Activated CD4-positive, alpha-beta T cell treated with anti-CD3 and anti-CD28 coated beads, Interleukin-2, amount 10 ng/mL, durations not matched to agents 7 days and 5 days (primary cell): Measurements from ENCODE around the gene FAM240A. TPM values are rescaled to one million over a fixed set of nuclear protein-coding genes. Genes with fewer than 3 reads are reported as not detected.
A peak's percentile ranks its signal among the peaks of the same experiment; 100 is the strongest.

ENCODE experiments used
- CTCF ChIA-PET: fragments of 350-600 bp; sonication (Branson Sonifier 250); formaldehyde crosslinking; loops from one replicate; lab custom pipeline; 2021; ENCODE audit warnings: antibody characterized with exemption; lab: Charles Lee
- POLR2A ChIA-PET: fragments of 350-600 bp; sonication (Branson Sonifier 250); formaldehyde crosslinking; loops from one replicate; lab custom pipeline; 2021; ENCODE audit warnings: antibody characterized with exemption; lab: Charles Lee
- DNase-seq: peaks from one replicate; pipeline ENCODE4 v3.0.0-alpha.2; 2020
- H3K27ac Mint-ChIP-seq: one replicate; pipeline ENCODE4 v1.8.0; 2021; ENCODE audit warnings: mild to moderate bottlenecking, moderate library complexity, mixed read lengths
- H3K27me3 Mint-ChIP-seq: one replicate; pipeline ENCODE4 v1.8.0; 2021; ENCODE audit warnings: mixed read lengths
- H3K36me3 Mint-ChIP-seq: one replicate; pipeline ENCODE4 v1.8.0; 2021; ENCODE audit warnings: low read depth, mixed read lengths
- H3K4me1 Mint-ChIP-seq: one replicate; pipeline ENCODE4 v1.8.0; 2021; ENCODE audit warnings: mixed read lengths
- H3K4me3 Mint-ChIP-seq: one replicate; pipeline ENCODE4 v1.8.0; 2021; ENCODE audit warnings: mild to moderate bottlenecking, moderate library complexity, mixed read lengths
- H3K9me3 Mint-ChIP-seq: one replicate; pipeline ENCODE4 v1.8.0; 2021; ENCODE audit warnings: mixed read lengths
- total RNA-seq, 2 experiments: library from RNA; stranded (reverse); gene quantifications; one replicate each; pipeline ENCODE4 v1.2.3, GENCODE V29; 2021

FAM240A gene
- total RNA-seq = not detected

- Mint-ChIP-seq H3K4me1 (no peaks in the 10 kb centered on the region), H3K9me3 (no peaks in the 10 kb centered on the region), H3K36me3 (no peaks in the 10 kb centered on the region), H3K27ac (no peak within 1 kb of the TSS), H3K4me3 (no peak within 1 kb of the TSS), H3K27me3 (peaks cover 34% of the 10 kb centered on the region)
- POLR2A ChIA-PET = no interaction called here
- CTCF ChIA-PET = no interaction called here
- no peak for DNase-seq
Observed at GRCh38 chr3:46612324-46612723, at the start of gene FAM240A. TSS of gene FAM240A (plus strand) at chr3:46612525. CDS start at chr3:46612684, 159 bp downstream.

DNA sequence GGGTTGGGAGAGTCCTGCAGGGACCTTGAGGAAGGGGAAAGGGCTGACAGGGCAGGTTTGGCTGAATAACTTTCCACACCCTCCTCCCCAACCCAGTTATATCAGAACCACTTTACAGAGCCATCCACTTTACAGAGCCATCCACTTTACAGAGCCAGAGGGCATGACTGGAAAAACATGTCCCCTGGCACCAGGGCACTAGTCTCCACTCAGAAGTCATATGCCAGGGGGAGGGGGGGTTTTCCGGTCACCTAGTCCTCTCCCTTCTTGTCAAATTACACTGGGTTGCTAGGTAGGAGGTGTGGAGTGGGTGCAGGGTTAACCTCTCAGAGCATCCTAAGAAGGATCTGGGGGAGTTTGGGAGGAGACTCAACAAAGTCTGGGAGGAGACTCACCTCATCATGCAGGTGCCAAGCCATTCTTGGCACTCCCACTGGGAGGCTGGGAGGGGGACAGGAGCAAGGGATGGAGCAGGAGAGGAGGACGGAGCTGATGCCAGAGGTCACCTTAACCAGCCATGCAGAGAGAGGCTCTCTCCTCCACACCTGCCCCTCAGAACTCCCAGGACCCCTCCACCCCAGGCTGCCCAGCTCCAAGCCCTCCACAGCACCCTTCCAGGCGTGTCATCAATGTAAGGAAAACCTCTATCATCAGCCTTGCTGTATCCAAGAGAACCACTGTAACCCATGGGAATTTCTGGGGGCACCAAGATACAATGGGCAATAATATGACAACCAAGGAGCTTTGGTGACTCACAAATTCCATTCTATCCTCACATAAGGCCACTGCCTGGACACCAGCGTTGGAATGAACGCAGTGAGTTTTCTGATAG, 47.9 kb upstream of the FAM240A start:
- Mint-ChIP-seq H3K4me1 (peaks cover 14% of the 10 kb centered on the region), H3K27me3 (peaks cover 48% of the 10 kb centered on the region), H3K9me3 (peaks cover 3% of the 10 kb centered on the region), H3K4me3 (no peak overlapping the region), H3K27ac (no peak overlapping the region), H3K36me3 (peaks cover 2% of the 10 kb centered on the region)
- ChIA-PET CTCF (interaction anchor here (0.6 to 1.2 kb wide), 2 partner anchors 44 to 75 kb away, joined by 3 read pairs; no protein-coding TSS in a partner anchor), POLR2A (no interaction called here)
- DNase-seq = no peak

GRCh38 chr3:46565077-46565476, 47.2 kb upstream of the FAM240A start:
- peak overlapping the region; percentile 66 for H3K4me3 Mint-ChIP-seq
- peaks cover 4% of the 10 kb centered on the region for H3K9me3 Mint-ChIP-seq
- CTCF ChIA-PET = interaction anchor here (0.6 to 1.2 kb wide), 3 partner anchors 40 to 76 kb away, joined by 3 read pairs; no protein-coding TSS in a partner anchor
- peaks cover 14% of the 10 kb centered on the region for H3K4me1 Mint-ChIP-seq
- peaks cover 48% of the 10 kb centered on the region for H3K27me3 Mint-ChIP-seq
- H3K36me3 Mint-ChIP-seq = peaks cover 2% of the 10 kb centered on the region
- POLR2A ChIA-PET = no interaction called here
- no peak overlapping the region for H3K27ac Mint-ChIP-seq
- no peak for DNase-seq

GRCh38 chr3:46565607-46566039, 46.7 kb upstream of the FAM240A start:
- H3K4me3 Mint-ChIP-seq = peak overlapping the region; percentile 66
- ChIA-PET POLR2A (no interaction called here), CTCF (interaction anchor here (0.7 to 1.2 kb wide), 2 partner anchors 40 to 76 kb away, joined by 3 read pairs; no protein-coding TSS in a partner anchor)
- DNase-seq = no peak
- peak overlapping the region; percentile 21 for H3K27ac Mint-ChIP-seq
- H3K4me1 Mint-ChIP-seq = peaks cover 14% of the 10 kb centered on the region
- peaks cover 4% of the 10 kb centered on the region for H3K9me3 Mint-ChIP-seq
- peaks cover 2% of the 10 kb centered on the region for H3K36me3 Mint-ChIP-seq
- peaks cover 48% of the 10 kb centered on the region for H3K27me3 Mint-ChIP-seq

DNA sequence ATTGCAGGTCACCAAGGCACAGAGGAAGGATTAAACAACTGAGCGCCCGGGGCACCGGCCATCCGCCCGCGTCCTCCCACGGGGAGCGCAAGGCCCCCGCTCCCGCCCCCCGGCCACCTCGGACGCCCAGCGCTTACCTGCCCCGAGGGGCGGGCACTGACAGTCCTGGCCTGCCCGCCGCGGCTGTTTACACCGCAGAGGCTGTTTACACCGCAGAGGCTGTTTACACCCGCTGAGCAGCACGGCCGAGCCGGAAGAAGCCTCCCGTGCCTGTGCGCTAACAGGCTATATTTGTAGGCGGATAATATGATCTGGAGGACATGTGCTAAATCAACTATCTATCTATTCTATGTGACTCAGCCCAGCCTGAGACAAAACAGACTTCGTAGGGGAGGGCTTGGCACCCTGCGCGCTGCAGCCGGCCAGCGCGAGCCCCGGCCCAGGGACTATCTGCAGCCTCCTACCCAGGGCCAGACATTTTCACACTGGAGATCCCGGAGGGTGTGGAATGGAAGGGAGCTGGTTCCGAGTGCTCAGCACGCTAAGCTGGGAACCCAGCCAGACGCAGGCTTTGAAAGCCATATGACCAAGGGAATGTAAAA, 46.2 kb upstream of the FAM240A start, which contains the start of gene LRRC2:
TSS of gene LRRC2 (minus strand) at position 263 of the 602 bp plus-strand sequence. CDS start 14,711 bp downstream, outside the sequence.
- POLR2A ChIA-PET = no interaction called here
- peaks cover 2% of the 10 kb centered on the region for H3K36me3 Mint-ChIP-seq
- peak; percentile 55 for DNase-seq
- peak within 1 kb of the TSS; percentile 66 for H3K4me3 Mint-ChIP-seq
- H3K27ac Mint-ChIP-seq = peak within 1 kb of the TSS; percentile 21
- H3K9me3 Mint-ChIP-seq = peaks cover 4% of the 10 kb centered on the region
- H3K4me1 Mint-ChIP-seq = peaks cover 14% of the 10 kb centered on the region
- CTCF ChIA-PET = interaction anchor here (1.1 kb wide), 1 partner anchor 116 kb away, joined by 3 read pairs; no protein-coding TSS in a partner anchor
- H3K27me3 Mint-ChIP-seq = peaks cover 46% of the 10 kb centered on the region

DNA sequence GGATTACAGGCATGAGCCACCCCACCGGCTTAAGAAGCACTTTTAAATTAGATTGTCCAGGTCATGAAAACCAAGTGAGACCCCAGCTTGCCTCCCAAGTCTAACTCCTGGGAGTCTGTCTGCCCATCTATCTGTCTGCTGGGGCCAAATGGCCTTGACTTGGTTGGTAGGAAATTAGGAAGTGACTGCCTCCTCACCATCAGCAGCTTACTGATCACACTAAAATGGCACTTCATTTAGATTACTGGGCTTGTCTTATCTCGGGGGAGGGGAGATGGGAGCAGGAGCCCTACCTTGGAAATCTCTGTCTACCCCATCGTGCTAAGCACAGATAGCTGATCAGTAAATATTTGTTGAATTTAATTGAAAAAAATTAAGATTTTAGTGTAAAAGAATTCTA, 40.6 kb upstream of the FAM240A start:
- H3K27me3 Mint-ChIP-seq = peaks cover 30% of the 10 kb centered on the region
- CTCF ChIA-PET = interaction anchor here (0.7 to 1.4 kb wide), 4 partner anchors 13 to 312 kb away, joined by 3 to 5 read pairs (median 3); no protein-coding TSS in a partner anchor
- peaks cover 2% of the 10 kb centered on the region for H3K9me3 Mint-ChIP-seq
- peaks cover 1% of the 10 kb centered on the region for H3K4me1 Mint-ChIP-seq
- POLR2A ChIA-PET = no interaction called here
- no peaks in the 10 kb centered on the region for H3K36me3 Mint-ChIP-seq
- H3K27ac Mint-ChIP-seq = no peak overlapping the region
- DNase-seq = no peak
- no peak overlapping the region for H3K4me3 Mint-ChIP-seq

- H3K9me3 Mint-ChIP-seq = peaks cover 2% of the 10 kb centered on the region
- no peaks in the 10 kb centered on the region for H3K4me1 Mint-ChIP-seq
- no peak overlapping the region for H3K27ac Mint-ChIP-seq
- H3K4me3 Mint-ChIP-seq = no peak overlapping the region
- peaks cover 18% of the 10 kb centered on the region for H3K27me3 Mint-ChIP-seq
- CTCF ChIA-PET = interaction anchor here (1.3 to 1.4 kb wide), 2 partner anchors 15 to 85 kb away, joined by 3 to 4 read pairs; no protein-coding TSS in a partner anchor
- H3K36me3 Mint-ChIP-seq = no peaks in the 10 kb centered on the region
- POLR2A ChIA-PET = no interaction called here
- DNase-seq = no peak
Observed at GRCh38 chr3:46573701-46574100, 38.6 kb upstream of the FAM240A start.

GRCh38 chr3:46574243-46574646, 38.1 kb upstream of the FAM240A start:
- POLR2A ChIA-PET = no interaction called here
- no peak overlapping the region for H3K27ac Mint-ChIP-seq
- CTCF ChIA-PET = interaction anchor here (1.4 kb wide), 1 partner anchor 86 kb away, joined by 4 read pairs; no protein-coding TSS in a partner anchor

GRCh38 chr3:46574881-46575576, 37.3 kb upstream of the FAM240A start:
- Mint-ChIP-seq H3K27me3 (peaks cover 12% of the 10 kb centered on the region), H3K36me3 (no peaks in the 10 kb centered on the region), H3K4me3 (no peak overlapping the region), H3K27ac (no peak overlapping the region), H3K9me3 (no peaks in the 10 kb centered on the region), H3K4me1 (peaks cover 2% of the 10 kb centered on the region)
- ChIA-PET POLR2A (interaction anchor here (0.6 kb wide), 1 partner anchor 17 kb away, joined by 3 read pairs; no protein-coding TSS in a partner anchor), CTCF (interaction anchor here (0.6 kb wide), 1 partner anchor 34 kb away, joined by 6 read pairs; no protein-coding TSS in a partner anchor)
- DNase-seq = no peak

More at GRCh38 chr3:46574243-46574646, 38.1 kb upstream of the FAM240A start:
- H3K4me1 Mint-ChIP-seq = peaks cover 2% of the 10 kb centered on the region
- no peaks in the 10 kb centered on the region for H3K36me3 Mint-ChIP-seq
- DNase-seq = no peak
- peaks cover 18% of the 10 kb centered on the region for H3K27me3 Mint-ChIP-seq
- H3K9me3 Mint-ChIP-seq = peaks cover 2% of the 10 kb centered on the region
- H3K4me3 Mint-ChIP-seq = no peak overlapping the region

DNA sequence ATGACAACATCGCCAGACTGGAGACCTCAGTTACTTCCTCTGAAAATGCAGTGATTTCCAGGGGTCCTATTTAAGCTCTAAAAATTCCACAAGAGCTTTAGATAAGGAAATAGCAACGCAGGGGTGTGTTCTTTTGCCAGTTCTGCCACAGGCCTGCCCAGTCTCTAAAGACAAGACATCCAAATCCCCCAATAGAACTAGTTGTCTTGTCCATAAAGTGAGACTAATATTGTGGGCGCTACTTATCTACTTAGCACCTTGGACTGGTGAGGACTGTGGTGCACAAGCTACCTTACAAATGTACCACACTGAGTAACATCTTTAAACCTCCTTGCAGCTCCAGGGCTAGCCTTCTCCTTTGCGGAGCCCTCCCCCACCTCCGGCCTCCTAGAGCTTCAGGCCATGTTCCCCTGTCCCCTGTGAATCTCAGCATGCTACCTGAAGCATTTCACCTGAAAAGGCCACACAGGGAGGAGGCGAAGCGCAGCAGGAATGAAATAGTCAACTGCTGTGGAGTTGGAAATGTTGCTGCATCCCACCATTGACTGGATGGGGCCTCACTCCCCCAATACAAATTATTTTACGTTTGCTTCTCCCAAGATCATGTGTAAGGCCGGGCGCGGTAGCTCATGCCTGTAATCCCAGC, 36.6 kb upstream of the FAM240A start:
- Mint-ChIP-seq H3K4me3 (no peak overlapping the region), H3K27ac (no peak overlapping the region), H3K36me3 (no peaks in the 10 kb centered on the region), H3K4me1 (peaks cover 2% of the 10 kb centered on the region), H3K9me3 (no peaks in the 10 kb centered on the region), H3K27me3 (peaks cover 7% of the 10 kb centered on the region)
- ChIA-PET POLR2A (interaction anchor here (0.6 kb wide), 1 partner anchor 18 kb away, joined by 3 read pairs; no protein-coding TSS in a partner anchor), CTCF (interaction anchor here (0.6 kb wide), 1 partner anchor 35 kb away, joined by 6 read pairs; no protein-coding TSS in a partner anchor)
- no peak for DNase-seq

- no peak for DNase-seq
- peaks cover 10% of the 10 kb centered on the region for H3K27me3 Mint-ChIP-seq
- no peak overlapping the region for H3K4me3 Mint-ChIP-seq
- no peak overlapping the region for H3K27ac Mint-ChIP-seq
- CTCF ChIA-PET = no interaction called here
- no peaks in the 10 kb centered on the region for H3K9me3 Mint-ChIP-seq
- POLR2A ChIA-PET = no interaction called here
- H3K4me1 Mint-ChIP-seq = peaks cover 2% of the 10 kb centered on the region
- no peaks in the 10 kb centered on the region for H3K36me3 Mint-ChIP-seq
Observed at GRCh38 chr3:46576386-46576785, 35.9 kb upstream of the FAM240A start.

DNA sequence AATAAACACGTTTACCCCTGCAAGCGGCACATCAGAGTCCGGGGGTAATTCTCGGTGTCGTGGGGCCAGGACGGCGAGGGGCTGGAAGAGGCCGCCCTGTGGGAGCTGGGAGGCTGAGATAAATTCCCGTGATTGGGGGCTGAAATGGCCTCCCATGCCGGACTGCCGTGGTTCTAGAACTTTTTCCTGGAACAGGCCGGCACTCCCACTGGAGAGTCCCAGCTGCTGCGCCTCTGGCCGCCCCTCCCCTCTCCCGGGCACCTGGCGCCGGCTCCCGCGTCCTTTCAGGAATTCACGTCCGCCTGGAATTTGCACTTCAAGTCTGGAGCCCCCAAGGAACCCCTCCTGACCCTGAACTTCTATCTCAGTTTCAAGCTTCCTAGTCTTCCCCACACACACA, 35.4 kb upstream of the FAM240A start:
- POLR2A ChIA-PET = no interaction called here
- CTCF ChIA-PET = no interaction called here

More for the DNA sequence above, 35.4 kb upstream of the FAM240A start:
- peaks cover 12% of the 10 kb centered on the region for H3K27me3 Mint-ChIP-seq
- no peak overlapping the region for H3K4me3 Mint-ChIP-seq
- no peaks in the 10 kb centered on the region for H3K9me3 Mint-ChIP-seq
- H3K27ac Mint-ChIP-seq = no peak overlapping the region
- H3K36me3 Mint-ChIP-seq = no peaks in the 10 kb centered on the region
- DNase-seq = no peak
- H3K4me1 Mint-ChIP-seq = peaks cover 2% of the 10 kb centered on the region
